Hepatic stellate cell (primary cell): ENCODE results near the gene CCDC159.
"Not testable (repeated sequence)": the region's sequence is repeated elsewhere in the genome, so short reads cannot be mapped to it uniquely, and the experiment has no call there.

ENCODE experiments used
- DNase-seq: peaks from one replicate; pipeline ENCODE4 v3.0.0; 2011; ENCODE audit warnings: low spot score

Gene CCDC159, protein sequence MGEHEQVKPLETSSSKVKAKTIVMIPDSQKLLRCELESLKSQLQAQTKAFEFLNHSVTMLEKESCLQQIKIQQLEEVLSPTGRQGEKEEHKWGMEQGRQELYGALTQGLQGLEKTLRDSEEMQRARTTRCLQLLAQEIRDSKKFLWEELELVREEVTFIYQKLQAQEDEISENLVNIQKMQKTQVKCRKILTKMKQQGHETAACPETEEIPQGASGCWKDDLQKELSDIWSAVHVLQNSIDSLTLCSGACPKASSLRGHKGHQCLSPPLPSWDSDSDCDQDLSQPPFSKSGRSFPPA

GRCh38 chr19:11346104-11346940, at the start of gene CCDC159, which contains the start of gene TMEM205:
TSS of gene CCDC159 (plus strand) at chr19:11346519. CDS start at chr19:11346607, 88 bp downstream.
TSS of gene TMEM205 (minus strand) at chr19:11346268. CDS start at chr19:11345619, 649 bp downstream.
- peak; percentile 99 for DNase-seq

GRCh38 chr19:11299946-11300810, 46.1 kb upstream of the CCDC159 start:
- DNase-seq: no peak

DNA sequence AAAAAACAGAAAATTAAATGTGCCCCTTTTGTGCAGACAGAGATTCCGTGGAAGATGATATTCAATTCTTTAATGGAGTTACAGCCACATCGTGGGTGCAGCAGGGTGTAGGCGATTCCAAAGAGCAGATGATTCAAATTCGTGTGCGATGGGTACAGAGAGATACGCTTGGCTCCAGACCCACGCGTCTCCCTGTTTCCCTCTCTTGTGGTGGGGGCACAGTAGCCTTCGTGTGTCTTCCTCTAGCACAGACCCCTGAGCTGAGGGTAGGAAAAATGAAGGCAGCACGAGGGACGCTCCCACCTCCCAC, 45.6 kb upstream of the CCDC159 start:
- DNase-seq: no peak

- no peak for DNase-seq
These were observed 41.4 kb upstream of the CCDC159 start for GRCh38 chr19:11304936-11305335.

DNA sequence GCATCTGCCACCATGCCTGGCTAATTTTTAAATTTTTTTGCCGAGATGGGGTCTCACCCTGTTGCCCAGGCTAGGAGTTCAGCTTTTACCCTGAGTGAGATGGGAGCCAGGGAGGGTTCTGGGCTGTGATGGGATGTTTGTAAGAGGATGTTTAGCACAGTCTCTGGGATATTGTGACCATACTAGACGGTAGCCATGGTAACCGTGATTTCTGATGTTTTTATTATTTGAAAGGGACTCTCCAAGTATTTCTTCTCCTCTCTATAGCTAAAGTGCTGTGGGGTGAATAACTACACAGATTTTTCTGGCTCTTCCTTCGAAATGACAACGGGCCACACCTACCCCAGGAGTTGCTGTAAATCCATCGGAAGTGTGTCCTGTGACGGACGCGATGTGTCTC, 40.0 kb upstream of the CCDC159 start:
- DNase-seq: no peak

DNA sequence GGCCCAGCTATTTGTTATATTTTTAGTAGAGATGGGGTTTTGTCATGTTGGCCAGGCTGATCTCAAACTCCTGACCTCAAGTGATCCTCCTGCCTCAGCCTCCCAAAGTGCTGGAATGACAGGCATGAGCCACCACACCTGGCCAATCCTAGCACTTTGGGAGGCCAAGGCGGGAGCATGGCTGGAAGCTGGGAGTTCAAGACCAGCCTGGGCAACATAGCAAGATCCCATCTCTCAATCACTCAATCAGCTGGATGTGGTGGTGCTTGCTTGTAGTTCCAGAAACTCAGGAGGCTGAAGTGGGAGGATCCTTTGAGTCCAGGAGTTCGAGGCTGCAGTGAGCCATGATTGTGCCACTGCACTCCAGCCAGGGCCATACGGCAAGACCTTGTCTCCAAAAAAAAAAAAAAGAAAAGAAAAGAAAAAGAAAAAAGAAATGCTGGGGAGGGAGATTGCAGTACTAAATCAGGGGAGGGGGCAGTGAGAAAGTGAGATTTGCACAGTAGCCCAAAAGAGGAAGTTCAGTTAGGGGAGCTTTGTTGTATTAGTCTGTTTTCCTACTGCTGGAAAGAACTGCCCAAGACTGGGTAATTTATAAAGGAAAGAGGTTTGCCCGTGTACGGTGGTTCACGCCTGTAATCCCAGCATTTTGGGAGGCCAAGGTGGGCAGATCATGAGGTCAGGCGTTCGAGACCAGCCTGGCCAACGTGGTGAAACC, 25.9 kb upstream of the CCDC159 start:
- not testable (repeated sequence) for DNase-seq

- DNase-seq: no peak
These were observed 24.9 kb upstream of the CCDC159 start for GRCh38 chr19:11321191-11322126.

GRCh38 chr19:11322269-11323024, 23.9 kb upstream of the CCDC159 start:
- no peak for DNase-seq

DNA sequence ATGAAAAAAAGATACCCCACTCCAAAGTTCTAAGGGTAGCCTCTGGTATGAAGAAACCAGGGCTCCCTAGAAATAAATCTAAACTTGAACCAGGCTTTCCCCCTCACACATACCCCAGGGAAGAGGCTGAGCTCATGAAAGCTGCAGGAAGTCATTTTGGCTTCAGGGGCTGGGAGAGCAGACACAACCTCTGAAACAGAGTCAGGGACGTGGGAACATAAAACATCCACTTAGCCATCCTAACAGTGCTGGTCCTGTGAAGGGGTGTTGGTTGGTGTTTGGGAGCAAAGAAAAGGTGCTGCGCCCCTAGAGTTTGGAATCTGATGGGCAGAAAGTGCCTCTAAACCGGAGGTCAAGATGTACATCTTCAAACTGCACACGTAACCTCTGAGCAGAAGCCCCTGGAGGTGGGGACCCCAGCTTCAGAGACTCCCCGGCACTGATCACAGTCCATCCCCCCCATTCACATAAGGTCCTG, 22.7 kb upstream of the CCDC159 start:
- DNase-seq: no peak

GRCh38 chr19:11324079-11324661, 22.1 kb upstream of the CCDC159 start:
- DNase-seq: peak; percentile 80

- no peak for DNase-seq
These were observed 21.4 kb upstream of the CCDC159 start for GRCh38 chr19:11324748-11325389.

- no peak for DNase-seq
These were observed 20.8 kb upstream of the CCDC159 start for GRCh38 chr19:11325544-11325943.

DNA sequence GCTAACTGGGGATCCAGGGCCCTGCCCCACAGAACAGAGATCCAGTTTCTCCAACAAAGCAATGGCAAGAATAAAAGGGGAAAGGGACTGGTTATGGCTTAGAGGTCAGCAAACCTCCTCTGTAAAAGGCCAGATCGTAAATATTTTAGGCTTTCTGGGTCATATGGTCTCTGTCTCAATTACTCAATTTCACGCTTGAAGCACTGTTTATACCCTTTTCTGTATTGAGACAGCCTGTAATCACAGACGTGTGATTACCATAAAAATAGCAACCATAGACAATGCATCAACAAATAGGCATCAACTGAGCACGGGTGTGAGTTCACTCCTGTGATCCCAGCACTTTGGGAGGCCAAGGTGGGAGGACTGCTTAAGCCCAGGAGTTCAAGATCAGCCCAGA, 16.2 kb upstream of the CCDC159 start:
- no peak for DNase-seq

GRCh38 chr19:11331502-11331901, 14.8 kb upstream of the CCDC159 start:
- DNase-seq: no peak

DNA sequence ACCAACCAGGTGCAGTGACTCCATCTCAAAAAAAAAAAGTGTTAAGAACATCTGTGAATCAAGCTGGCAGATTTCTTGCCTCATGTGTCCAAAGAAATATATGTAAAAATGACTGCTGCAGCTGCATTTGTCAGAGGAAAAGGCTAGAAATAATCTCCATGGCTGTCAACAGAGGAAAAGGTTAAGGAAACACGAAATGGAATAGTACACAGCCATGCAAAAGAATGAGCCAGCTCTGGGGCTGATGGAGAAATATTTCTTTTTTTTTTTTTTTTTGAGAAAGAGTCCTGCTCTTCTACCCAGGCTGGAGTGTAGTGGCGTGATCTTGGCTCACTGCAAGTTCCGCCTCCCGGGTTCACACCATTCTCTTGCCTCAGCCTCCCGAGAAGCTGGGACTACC, 13.5 kb upstream of the CCDC159 start:
- no peak for DNase-seq

GRCh38 chr19:11333838-11334237, 12.5 kb upstream of the CCDC159 start:
- not testable (repeated sequence) for DNase-seq

GRCh38 chr19:11335449-11336146, 10.7 kb upstream of the CCDC159 start:
- no peak for DNase-seq

DNA sequence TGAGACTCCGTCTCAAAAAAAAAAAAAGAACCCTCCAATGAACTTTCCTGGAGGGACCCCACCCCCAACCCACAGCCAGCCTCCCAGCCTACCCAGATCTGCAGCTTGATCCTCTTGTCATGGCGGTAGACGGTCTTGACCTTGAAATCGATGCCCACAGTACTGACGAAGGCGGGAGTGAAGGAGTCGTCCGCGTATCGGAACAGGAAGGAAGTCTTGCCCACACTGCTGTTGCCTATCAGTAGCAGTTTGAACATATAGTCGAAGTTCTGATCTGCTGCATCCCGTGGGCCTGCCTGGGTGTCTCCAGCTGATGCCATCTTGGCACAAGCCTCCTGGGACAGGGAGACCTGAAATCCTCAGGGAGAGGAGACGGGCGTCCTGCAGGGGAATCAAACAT, 9.2 kb upstream of the CCDC159 start:
- DNase-seq: no peak
